ENCODE measurements around the gene JMJD8.
A peak's percentile ranks its signal among the peaks of the same experiment; 100 is the strongest.

JMJD8 gene

GRCh38 chr16:687499-687898, 3.4 kb upstream of the JMJD8 start:
- no peak for DNase-seq

DNA sequence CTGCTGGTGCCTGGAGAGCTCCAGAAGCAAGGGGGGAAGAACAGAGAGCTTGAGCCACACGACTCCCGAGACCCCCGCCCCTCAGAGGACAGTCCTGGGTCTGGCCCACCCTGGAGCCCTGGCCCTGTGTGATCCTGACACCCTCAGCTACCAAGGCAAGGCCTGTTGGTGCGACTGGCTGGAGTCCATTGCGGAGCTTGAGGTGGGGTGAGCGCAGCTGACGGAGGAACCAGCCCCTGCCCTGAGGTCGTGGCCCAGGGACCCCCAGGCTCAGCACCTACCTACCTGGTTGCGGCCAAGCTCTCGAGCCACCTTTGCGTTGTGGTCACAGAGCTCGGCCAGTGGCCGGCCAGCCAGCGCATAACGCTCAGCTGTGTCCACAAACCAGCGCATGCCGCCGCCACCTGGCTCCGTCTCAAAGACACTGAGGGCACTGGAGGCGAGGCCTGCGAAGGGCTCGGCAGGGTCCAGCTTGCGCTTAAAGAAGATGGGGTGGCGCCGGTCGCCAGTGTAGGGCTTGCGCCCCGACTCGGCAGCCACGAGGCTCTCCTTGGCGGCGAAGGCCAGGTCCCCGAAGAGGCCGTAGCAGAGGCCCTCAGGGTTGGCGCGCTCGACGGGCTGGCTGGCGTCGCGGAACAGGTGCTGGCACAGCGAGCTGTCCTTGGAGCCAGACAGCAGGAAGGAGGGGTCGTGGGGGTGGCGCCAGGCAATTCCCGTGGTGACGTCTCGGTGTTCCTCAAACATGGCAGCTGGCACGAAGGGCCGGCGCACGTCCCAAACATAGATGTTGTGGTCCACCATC, 2.5 kb upstream of the JMJD8 start:
- no peak for DNase-seq

DNA sequence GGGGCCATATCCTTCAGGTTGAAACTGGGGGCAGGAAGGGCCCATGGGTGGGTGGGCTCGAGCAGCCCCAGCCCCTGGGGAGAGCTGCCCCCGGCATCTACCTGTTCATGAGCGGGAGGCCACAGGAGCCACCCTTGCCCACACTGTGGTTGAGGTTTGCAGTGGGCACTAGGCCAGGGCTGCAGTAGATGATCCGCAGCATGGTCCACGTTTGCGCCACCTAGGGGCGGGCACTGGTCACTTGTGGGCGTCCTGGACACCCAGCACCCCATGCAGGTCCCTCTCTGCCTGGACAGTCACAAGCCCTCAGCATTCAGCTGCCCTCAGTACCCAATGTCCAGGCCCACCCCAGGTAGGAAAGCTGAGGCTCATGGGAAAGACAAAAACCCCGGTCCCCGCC, 1.8 kb upstream of the JMJD8 start:
- peak in 1 of 2 experiments; percentile 55 for DNase-seq

- DNase-seq, result peak in 1 of 2 experiments; percentile 77
Observed at GRCh38 chr16:684961-685696, 995 bp upstream of the JMJD8 start.

DNA sequence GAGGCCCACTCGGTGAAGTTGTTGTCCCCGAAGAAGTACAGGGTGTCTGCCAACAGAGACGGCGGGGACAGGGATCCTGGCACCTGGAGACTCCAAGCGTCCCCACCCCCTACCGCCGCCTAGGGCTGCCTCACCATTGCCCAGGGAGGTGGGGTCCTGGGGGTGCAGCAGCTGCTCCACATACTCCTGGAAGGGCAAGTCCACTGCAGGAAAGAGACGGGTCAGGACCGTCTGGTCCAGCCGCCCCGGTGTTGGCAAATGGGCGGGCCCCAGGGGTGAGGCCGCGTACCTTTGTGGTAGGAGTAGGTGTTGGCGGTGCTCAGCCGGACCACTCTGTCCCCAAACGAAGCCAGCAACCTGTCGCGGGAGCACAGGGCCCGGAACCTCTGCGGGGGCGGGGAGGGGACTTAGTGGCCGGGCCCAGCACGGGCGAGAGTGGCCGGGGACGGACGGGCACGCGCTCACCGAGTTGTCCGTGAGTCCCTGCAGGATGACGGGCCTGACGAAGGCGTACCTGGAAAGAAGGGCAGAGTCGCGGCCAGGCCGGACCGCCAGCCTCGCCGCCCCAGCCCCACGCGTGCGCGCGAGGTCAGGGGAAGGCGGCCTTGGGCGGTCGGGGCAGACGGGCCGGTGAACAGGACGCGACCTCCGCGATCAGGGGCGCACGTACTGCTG, 601 bp downstream of the JMJD8 start:
- peak in 1 of 2 experiments; percentile 51 for DNase-seq

DNA sequence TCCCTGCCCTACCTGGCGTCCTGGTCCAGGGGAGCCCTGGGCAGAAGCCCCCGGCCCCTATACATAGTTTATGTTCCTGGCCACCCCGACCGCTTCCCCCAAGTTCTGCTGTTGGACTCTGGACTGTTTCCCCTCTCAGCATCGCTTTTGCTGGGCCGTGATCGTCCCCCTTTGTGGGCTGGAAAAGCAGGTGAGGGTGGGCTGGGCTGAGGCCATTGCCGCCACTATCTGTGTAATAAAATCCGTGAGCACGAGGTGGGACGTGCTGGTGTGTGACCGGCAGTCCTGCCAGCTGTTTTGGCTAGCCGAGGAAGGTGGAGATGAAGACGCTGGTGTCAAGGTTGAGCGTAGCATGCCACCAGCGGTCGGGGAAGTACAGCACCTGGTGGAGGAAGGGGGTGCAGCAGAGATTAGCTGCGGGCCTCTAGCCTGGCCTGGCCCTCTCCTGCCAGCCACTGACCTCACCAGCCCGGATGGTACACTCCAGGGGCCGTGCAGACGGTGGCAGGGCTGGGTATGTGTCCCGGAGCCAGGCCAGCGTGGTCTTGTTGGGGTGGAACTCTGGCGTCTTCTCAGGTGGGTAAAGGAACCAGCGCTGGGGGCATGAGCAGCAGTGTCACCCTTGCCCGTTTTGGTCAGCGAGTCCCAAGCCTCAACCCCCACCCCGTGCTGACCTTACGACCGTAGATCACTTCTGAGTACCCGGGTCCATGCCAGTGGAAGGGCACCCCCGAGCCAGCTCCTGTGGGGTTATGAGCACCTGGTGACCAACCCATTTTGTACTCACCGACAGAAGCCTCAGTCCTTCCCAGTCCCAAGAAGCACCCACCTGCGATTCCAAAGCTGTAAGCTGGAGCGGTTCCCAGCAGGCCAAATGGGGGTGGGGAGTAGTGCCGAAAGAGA, 1.4 kb downstream of the JMJD8 start:
- DNase-seq, result no peak

- DNase-seq, result no peak
Observed at GRCh38 chr16:681746-682427, 2.2 kb downstream of the JMJD8 start.

GRCh38 chr16:680967-681745, 3.0 kb downstream of the JMJD8 start:
- DNase-seq, result peak in 1 of 2 experiments; percentile 46

DNA sequence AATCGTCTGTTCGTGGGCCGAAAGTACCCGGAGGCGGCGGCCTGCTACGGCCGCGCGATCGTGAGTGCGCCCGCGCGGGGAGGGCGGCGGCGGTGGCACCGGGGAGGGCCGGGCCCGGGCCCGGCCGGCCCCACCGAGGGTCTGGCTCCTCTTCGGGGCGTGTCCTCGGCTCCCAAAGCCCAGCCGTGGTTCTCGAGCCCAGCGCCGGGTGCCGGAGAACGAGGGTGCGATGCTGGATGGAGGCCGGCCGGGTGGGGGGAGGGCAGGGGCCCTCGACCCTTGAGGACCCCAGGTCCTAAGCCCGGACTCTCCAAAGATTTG, 3.5 kb downstream of the JMJD8 start:
- DNase-seq, result no peak

DNA sequence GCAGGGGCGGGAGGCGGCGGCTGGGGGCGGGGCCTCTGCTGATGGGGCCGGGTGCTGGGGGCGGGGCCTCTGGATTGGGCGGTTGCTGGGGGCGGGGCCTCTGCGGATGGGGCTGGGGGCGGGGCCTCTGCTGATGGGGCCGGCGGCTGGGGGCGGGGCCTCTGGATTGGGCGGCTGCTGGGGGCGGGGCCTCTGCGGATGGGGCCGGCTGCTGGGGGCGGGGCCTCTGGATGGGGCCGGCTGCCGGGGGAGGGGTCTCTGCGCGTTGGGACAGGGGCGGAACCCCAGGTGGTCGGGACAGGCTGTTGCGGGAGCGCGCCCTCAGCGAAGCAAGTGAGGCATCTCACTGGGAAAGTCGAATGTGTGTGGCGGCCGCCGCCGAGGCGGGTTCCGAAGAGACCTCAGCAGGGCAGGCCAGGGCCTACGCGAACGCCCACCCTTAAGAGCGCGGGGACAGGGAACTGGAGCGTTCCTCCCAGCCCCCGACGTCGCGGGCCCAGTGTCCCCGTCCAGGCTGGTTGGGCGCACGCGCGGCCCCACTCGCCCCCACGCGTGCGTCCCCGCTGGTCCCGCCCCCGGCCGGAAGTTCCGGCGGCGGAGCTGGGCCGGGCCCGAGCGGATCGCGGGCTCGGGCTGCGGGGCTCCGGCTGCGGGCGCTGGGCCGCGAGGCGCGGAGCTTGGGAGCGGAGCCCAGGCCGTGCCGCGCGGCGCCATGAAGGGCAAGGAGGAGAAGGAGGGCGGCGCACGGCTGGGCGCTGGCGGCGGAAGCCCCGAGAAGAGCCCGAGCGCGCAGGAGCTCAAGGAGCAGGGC, 4.1 kb downstream of the JMJD8 start, which contains the start of gene STUB1:
STUB1 (plus strand) TSS at position 597 of the 811 bp plus-strand sequence; CDS start at position 713, 116 bp downstream.
- DNase-seq, result peak in 1 of 2 experiments; percentile 89

- DNase-seq, result peak; percentile 50 to 83
Observed at GRCh38 chr16:678858-679813, 5.0 kb downstream of the JMJD8 start.

- no peak for DNase-seq
Observed at GRCh38 chr16:678209-678857, 5.8 kb downstream of the JMJD8 start.

- peak; percentile 65 to 88 for DNase-seq
Observed at GRCh38 chr16:677316-678190, 6.6 kb downstream of the JMJD8 start.

DNA sequence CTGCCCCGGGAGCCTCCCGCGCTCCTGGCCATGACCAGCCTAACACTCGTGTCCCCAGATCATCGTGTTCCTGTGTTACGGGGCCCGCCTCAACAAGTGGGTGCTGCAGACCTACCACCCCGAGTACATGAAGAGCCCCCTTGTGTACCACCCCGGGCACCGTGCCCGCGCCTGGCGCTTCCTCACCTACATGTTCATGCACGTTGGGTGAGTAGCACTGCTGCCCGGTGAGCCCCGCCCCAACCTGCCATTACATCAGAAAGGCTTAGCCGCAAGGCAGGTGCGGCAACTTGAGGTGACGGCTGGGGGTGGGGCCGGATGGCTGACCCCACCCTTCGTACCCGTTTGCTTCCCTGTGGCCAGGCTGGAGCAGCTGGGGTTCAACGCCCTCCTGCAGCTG, 7.2 kb downstream of the JMJD8 start:
- DNase-seq, result peak; percentile 65 to 82

GRCh38 chr16:676565-676902, 7.6 kb downstream of the JMJD8 start:
- DNase-seq, result no peak

GRCh38 chr16:675884-676564, 8.1 kb downstream of the JMJD8 start:
- DNase-seq, result no peak
